ENCODE data around the gene ASAP3. TPM values are rescaled to one million over a fixed set of nuclear protein-coding genes. Genes with fewer than 3 reads are reported as not detected.

ASAP3 gene
- total RNA-seq, 2 experiments from 2014 or later = 0.81 to 1.2 TPM

GRCh38 chr1:23392125-23392855 is 91.7 kb downstream of the ASAP3 start:
- intact Hi-C loops (cut with DNase I, micrococcal nuclease) = no loop called here
- DNase-seq (no peak), ATAC-seq (ENCODE audit: poor library complexity) (no peak)
- Histone ChIP-seq H3K4me3 (ENCODE audit: low read length) (no peak overlapping the region), H3K27me3 (ENCODE audit: control insufficient read depth in 1 of 2, insufficient read depth in 2 of 2, low read length in 2 of 2) (no peaks in the 10 kb centered on the region), H3K36me3 (ENCODE audit: insufficient read depth, low read length) (no peaks in the 10 kb centered on the region), H3K9me3 (ENCODE audit: control insufficient read depth in 1 of 2, insufficient read depth in 1 of 2, low read length in 2 of 2) (no peaks in the 10 kb centered on the region), H3K4me1 (ENCODE audit: insufficient read depth, low read length) (no peaks in the 10 kb centered on the region), H3K27ac (ENCODE audit: low read depth in 1 of 2, low read length in 2 of 2) (no peak overlapping the region)
- POLR2A ChIA-PET = no interaction called here
- CTCF ChIA-PET = no interaction called here
- Mint-ChIP-seq H3K4me1 (ENCODE audit: low read depth) (no peaks in the 10 kb centered on the region), H3K9me3 (no peaks in the 10 kb centered on the region), H3K36me3 (ENCODE audit: low read depth) (peaks cover 36% of the 10 kb centered on the region), H3K27ac (no peak overlapping the region), H3K27me3 (no peaks in the 10 kb centered on the region), H3K4me3 (no peak overlapping the region)
- no peak for TF ChIP-seq CTCF (IDR thresholded peaks at IDR 0.05)

- no peak overlapping the region for H3K27ac ChIP-seq (ENCODE audit: low read depth in 1 of 2, low read length in 2 of 2)
- DNase-seq (no peak), ATAC-seq (ENCODE audit: poor library complexity) (no peak)
- ChIA-PET CTCF (no interaction called here), POLR2A (interaction anchor here (1.2 kb wide), 1 partner anchor 22 kb away, joined by 3 read pairs; no protein-coding TSS in a partner anchor)
- no peaks in the 10 kb centered on the region for H3K9me3 ChIP-seq (ENCODE audit: control insufficient read depth in 1 of 2, insufficient read depth in 1 of 2, low read length in 2 of 2)
- Mint-ChIP-seq H3K9me3 (no peaks in the 10 kb centered on the region), H3K27ac (no peak overlapping the region), H3K4me3 (no peak overlapping the region), H3K4me1 (ENCODE audit: low read depth) (no peaks in the 10 kb centered on the region), H3K27me3 (no peaks in the 10 kb centered on the region), H3K36me3 (ENCODE audit: low read depth) (peaks cover 21% of the 10 kb centered on the region)
- H3K27me3 ChIP-seq (ENCODE audit: control insufficient read depth in 1 of 2, insufficient read depth in 2 of 2, low read length in 2 of 2) = no peaks in the 10 kb centered on the region
- H3K36me3 ChIP-seq (ENCODE audit: insufficient read depth, low read length) = no peaks in the 10 kb centered on the region
- H3K4me1 ChIP-seq (ENCODE audit: insufficient read depth, low read length) = no peaks in the 10 kb centered on the region
- intact Hi-C loops (cut with DNase I, micrococcal nuclease) = no loop called here
- no peak for TF ChIP-seq CTCF (IDR thresholded peaks at IDR 0.05)
- no peak overlapping the region for H3K4me3 ChIP-seq (ENCODE audit: low read length)
Observed at GRCh38 chr1:23389837-23390321, 94.1 kb downstream of the ASAP3 start.

- intact Hi-C loops (cut with DNase I, micrococcal nuclease) = no loop called here
- H3K27ac ChIP-seq (ENCODE audit: low read depth in 1 of 2, low read length in 2 of 2) = no peak overlapping the region
- Mint-ChIP-seq H3K27ac (no peak overlapping the region), H3K27me3 (no peaks in the 10 kb centered on the region), H3K36me3 (ENCODE audit: low read depth) (peaks cover 29% of the 10 kb centered on the region), H3K9me3 (no peaks in the 10 kb centered on the region), H3K4me3 (no peak overlapping the region), H3K4me1 (ENCODE audit: low read depth) (no peaks in the 10 kb centered on the region)
- peaks cover 4% of the 10 kb centered on the region for H3K36me3 ChIP-seq (ENCODE audit: insufficient read depth, low read length)
- no peaks in the 10 kb centered on the region for H3K9me3 ChIP-seq (ENCODE audit: control insufficient read depth in 1 of 2, insufficient read depth in 1 of 2, low read length in 2 of 2)
- no peak overlapping the region for H3K4me3 ChIP-seq (ENCODE audit: low read length)
- ChIA-PET CTCF (interaction anchor here (0.7 kb wide), 1 partner anchor 17 kb away, joined by 3 read pairs; no protein-coding TSS in a partner anchor), POLR2A (interaction anchor here (1.2 kb wide), 1 partner anchor 35 kb away, joined by 5 read pairs; no protein-coding TSS in a partner anchor)
- H3K27me3 ChIP-seq (ENCODE audit: control insufficient read depth in 1 of 2, insufficient read depth in 2 of 2, low read length in 2 of 2) = no peaks in the 10 kb centered on the region
- TF ChIP-seq CTCF (IDR thresholded peaks at IDR 0.05) = no peak
- ATAC-seq (ENCODE audit: poor library complexity) (no peak), DNase-seq (no peak)
- H3K4me1 ChIP-seq (ENCODE audit: insufficient read depth, low read length) = no peaks in the 10 kb centered on the region
Observed at GRCh38 chr1:23387494-23387893, 96.5 kb downstream of the ASAP3 start.

Data from CD4-positive, alpha-beta T cell (primary cell).